ENCODE measurements around the gene WDR4. TPM values are rescaled to one million over a fixed set of nuclear protein-coding genes. Genes with fewer than 3 reads are reported as not detected.

Gene WDR4
- total and polyA plus RNA-seq, 2 of the 13 experiments (the other 11 are each of a cell fraction or from before 2014, with no cell fraction given): 11.3 to 14.4 TPM

GRCh38 chr21:42918291-42918690, 39.0 kb upstream of the WDR4 start (continued):
- TF ChIP-seq POGK (CRISPR knock-in tag; conservative IDR thresholded peaks at IDR 0.05) (no peak), ZBTB3 (CRISPR knock-in tag; IDR thresholded peaks at IDR 0.05; ENCODE audit: borderline replicate concordance, low read depth) (no peak), GLI4 (CRISPR knock-in tag; IDR thresholded peaks at IDR 0.05; ENCODE audit: borderline replicate concordance) (no peak), AHR (CRISPR knock-in tag; IDR thresholded peaks at IDR 0.05) (no peak), TP53 (CRISPR knock-in tag; conservative IDR thresholded peaks at IDR 0.05) (no peak), HBP1 (CRISPR knock-in tag; IDR thresholded peaks at IDR 0.05; ENCODE audit: low read depth) (no peak), SRSF4 (IDR thresholded peaks at IDR 0.05; ENCODE audit: low read depth, low read length, poor library complexity, severe bottlenecking) (no peak), ETV5 (CRISPR knock-in tag; IDR thresholded peaks at IDR 0.05; ENCODE audit: borderline replicate concordance) (no peak), ZNF235 (CRISPR knock-in tag; IDR thresholded peaks at IDR 0.05; ENCODE audit: borderline replicate concordance) (no peak), SATB2 (CRISPR knock-in tag; IDR thresholded peaks at IDR 0.05) (no peak), CERS6 (CRISPR knock-in tag; IDR thresholded peaks at IDR 0.05) (no peak)

Data from HepG2 (cell line).